SK-N-SH (cell line): ENCODE data around the gene HOXD13. TPM values are rescaled to one million over a fixed set of nuclear protein-coding genes. Genes with fewer than 3 reads are reported as not detected.

Source experiments
- CTCF ChIA-PET: fragments of 300-600, 350-600 bp; formaldehyde crosslinking; extraction: SDS; loops from one replicate; lab custom pipeline; 2021; lab: Yijun Ruan, JAX
- POLR2A ChIA-PET: fragments of 350-600 bp; sonication (Branson Sonifier 250); formaldehyde crosslinking; extraction: SDS; loops from one replicate; lab custom pipeline; 2020; ENCODE audit warnings: antibody characterized with exemption, inconsistent platforms; lab: Yijun Ruan, JAX
- DNase-seq: peaks from one replicate; pipeline ENCODE4 v3.0.0; 2012
- H2AFZ ChIP-seq: fragments of 200-600 bp; sonication (generic); 2 replicates; pipeline ENCODE4 v1.8.1; 2016; ENCODE audit warnings: antibody characterized with exemption, mild to moderate bottlenecking, low read depth
- H3F3A ChIP-seq: fragments of 200-600 bp; sonication (generic); replicated peaks from 2 replicates; pipeline ENCODE3; 2016; ENCODE audit warnings: antibody characterized with exemption, mild to moderate bottlenecking; ENCODE audit not compliant: insufficient read depth
- H3K27ac ChIP-seq, 2 experiments: fragments of 200-500 bp in 1 of 2; fragments of 200-600 bp in 1 of 2; sonication (Bioruptor generic) in 1 of 2; sonication (generic), shearing (Covaris generic) in 1 of 2; 2 replicates each; pipeline versions ENCODE4 v1.5.1 to v1.6.1; 2014 to 2016; ENCODE audit warnings: low read depth in 2 of 2, inconsistent platforms in 1 of 2, low read length in 1 of 2, mild to moderate bottlenecking in 1 of 2, mixed read lengths in 1 of 2
- H3K27me3 ChIP-seq: fragments of 200-600 bp; sonication (generic), shearing (Covaris generic); 2 replicates; pipeline ENCODE4 v1.6.1; 2016; ENCODE audit warnings: mixed run types; ENCODE audit not compliant: insufficient read depth
- H3K36me3 ChIP-seq, 2 experiments: fragments of 200-500 bp in 1 of 2; fragments of 200-600 bp in 1 of 2; sonication (Bioruptor generic) in 1 of 2; sonication (generic) in 1 of 2; replicated peaks in 1 of 2; 2 replicates each; pipeline versions ENCODE3 to v1.5.1; 2014 to 2016; ENCODE audit warnings: low read length in 1 of 2, mild to moderate bottlenecking in 1 of 2; ENCODE audit not compliant: insufficient read depth in 2 of 2, control insufficient read depth in 1 of 2
- H3K4me1 ChIP-seq, 2 experiments: fragments of 200-500 bp in 1 of 2; fragments of 200-600 bp in 1 of 2; sonication (Bioruptor generic) in 1 of 2; sonication (generic), shearing (Covaris generic) in 1 of 2; 2 replicates each; pipeline versions ENCODE4 v1.5.1 to v1.6.1; 2014 to 2016; ENCODE audit warnings: low read depth in 1 of 2, low read length in 1 of 2, mixed run types in 1 of 2; ENCODE audit not compliant: insufficient read depth in 2 of 2, control insufficient read depth in 1 of 2
- H3K4me2 ChIP-seq: fragments of 200-600 bp; sonication (generic), shearing (Covaris generic); 2 replicates; pipeline ENCODE4 v1.6.1; 2017; ENCODE audit warnings: mixed run types
- H3K4me3 ChIP-seq, 2 experiments: fragments of 200-500 bp in 1 of 2; fragments of 200-600 bp in 1 of 2; sonication (Bioruptor generic) in 1 of 2; sonication (generic), shearing (Covaris generic) in 1 of 2; 2 replicates each; pipeline versions ENCODE4 v1.5.1 to v1.8.1; 2014 to 2016; ENCODE audit warnings: low read depth in 2 of 2, inconsistent platforms in 1 of 2, low read length in 1 of 2, mild to moderate bottlenecking in 1 of 2, mixed read lengths in 1 of 2, moderate library complexity in 1 of 2
- H3K79me2 ChIP-seq: fragments of 200-600 bp; sonication (generic); 2 replicates; pipeline ENCODE4 v1.8.1; 2017; ENCODE audit warnings: mild to moderate bottlenecking; ENCODE audit not compliant: insufficient read depth
- H3K9ac ChIP-seq: fragments of 200-600 bp; sonication (generic); 2 replicates; pipeline ENCODE4 v1.6.1; 2017; ENCODE audit warnings: mixed run types
- H3K9me2 ChIP-seq: fragments of 200-600 bp; sonication (generic); 2 replicates; pipeline ENCODE4 v1.6.1; 2017; ENCODE audit warnings: mixed run types
- H3K9me3 ChIP-seq: fragments of 200-600 bp; sonication (generic); 2 replicates; pipeline ENCODE4 v1.6.1; 2017; ENCODE audit warnings: mixed run types, mild to moderate bottlenecking, moderate library complexity
- H4K20me1 ChIP-seq: fragments of 200-600 bp; sonication (generic); 2 replicates; pipeline ENCODE4 v1.6.1; 2017; ENCODE audit warnings: mild to moderate bottlenecking, mixed run types; ENCODE audit not compliant: insufficient read depth
- CHD2 ChIP-seq: fragments of 150-350 bp; IDR thresholded peaks from 2 replicates; pipeline ENCODE4 v1.6.1; 2018; ENCODE audit warnings: low read length; ENCODE audit not compliant: partially characterized antibody
- CTCF ChIP-seq: fragments of 200-600 bp; sonication (generic); IDR thresholded peaks from 2 replicates; pipeline ENCODE4 v1.6.1; 2017; ENCODE audit warnings: antibody characterized with exemption, mild to moderate bottlenecking, moderate library complexity
- EP300 ChIP-seq, 2 experiments: IDR thresholded peaks; 2 replicates each; pipeline versions ENCODE4 v1.4.0 to v1.6.1; 2012; ENCODE audit warnings: borderline replicate concordance in 1 of 2, low read depth in 1 of 2, low read length in 1 of 2
- FOSL2 ChIP-seq: IDR thresholded peaks from 2 replicates; pipeline ENCODE4 v1.4.0; 2012; ENCODE audit warnings: low read depth, mild to moderate bottlenecking, moderate library complexity, borderline replicate concordance
- FOXJ3 ChIP-seq: sonication (generic); formaldehyde crosslinking; IDR thresholded peaks from 2 replicates; pipeline ENCODE4 v1.5.1; 2020; ENCODE audit warnings: mild to moderate bottlenecking, missing genetic modification reagents
- FOXM1 ChIP-seq: IDR thresholded peaks from 2 replicates; pipeline ENCODE4 v1.4.0; 2012; ENCODE audit warnings: low read depth, mild to moderate bottlenecking
- GATA2 ChIP-seq: sonication (generic); formaldehyde crosslinking; IDR thresholded peaks from 2 replicates; pipeline ENCODE4 v1.5.0; 2020; ENCODE audit warnings: mild to moderate bottlenecking, missing genetic modification reagents
- IRF3 ChIP-seq: fragments of 150-350 bp; IDR thresholded peaks from 2 replicates; pipeline ENCODE4 v1.6.1; 2016; ENCODE audit warnings: mild to moderate bottlenecking, low read depth, low read length
- MAX ChIP-seq: IDR thresholded peaks from 2 replicates; pipeline ENCODE4 v1.4.0; 2012; ENCODE audit warnings: low read depth
- NFIC ChIP-seq: IDR thresholded peaks from 2 replicates; pipeline ENCODE4 v1.4.0; 2012; ENCODE audit warnings: borderline replicate concordance
- PBX3 ChIP-seq: IDR thresholded peaks from 2 replicates; pipeline ENCODE4; 2012
- POLR2AphosphoS5 ChIP-seq: IDR thresholded peaks from 2 replicates; pipeline ENCODE4 v1.6.1; 2012; ENCODE audit warnings: low read depth, low read length
- RAD21 ChIP-seq: IDR thresholded peaks from 2 replicates; pipeline ENCODE4 v1.6.1; 2012; ENCODE audit warnings: mild to moderate bottlenecking, low read length
- RCOR1 ChIP-seq: fragments of 150-350 bp; IDR thresholded peaks from 2 replicates; pipeline ENCODE4 v1.6.1; 2017; ENCODE audit warnings: antibody characterized with exemption, low read length
- SMC3 ChIP-seq: IDR thresholded peaks from 2 replicates; pipeline ENCODE4 v1.6.1; 2012; ENCODE audit warnings: low read depth, low read length, improper control_type of control experiment
- YY1 ChIP-seq: IDR thresholded peaks from 2 replicates; pipeline ENCODE4 v1.4.0; 2012; ENCODE audit warnings: low read depth, mild to moderate bottlenecking
- WGBS: methylation state at CpG from one replicate; pipeline ENCODE4 v1.1.6; 2017; ENCODE audit warnings: low lambda C conversion rate; 5-methylcytosine and 5-hydroxymethylcytosine counted together
- polyA plus RNA-seq, 3 experiments: library from polyadenylated mRNA; depleted of rRNA; stranded (reverse); fragments of >200 nt; gene quantifications; 2 replicates each; pipeline ENCODE4 v1.2.3, GENCODE V29; 2012
- TF ChIP-seq, protein P1 (sequence below): IDR thresholded peaks from 2 replicates; pipeline ENCODE4 v1.6.1; 2012; ENCODE audit warnings: mild to moderate bottlenecking, low read depth, low read length, moderate library complexity

The HOXD13 gene
- polyA plus RNA-seq, 1 of the 3 experiments (the other 2 are of a cell fraction), result not detected

GRCh38 chr2:176076063-176076462 is 16.5 kb upstream of the HOXD13 start:
- Histone ChIP-seq H3K4me2 (no peak overlapping the region), H3K9ac (no peak overlapping the region), H3F3A (peaks cover 3% of the 10 kb centered on the region), H3K27ac (no peak overlapping the region), H3K79me2 (no peaks in the 10 kb centered on the region), H2AFZ (no peak overlapping the region), H3K9me2 (no peaks in the 10 kb centered on the region), H3K9me3 (no peaks in the 10 kb centered on the region), H3K4me3 (no peak overlapping the region), H4K20me1 (peaks cover 4% of the 10 kb centered on the region; the same call in 1 of the 2 replicates), H3K36me3 (no peaks in the 10 kb centered on the region), H3K4me1 (peaks cover 0 to 10% of the 10 kb centered on the region in 2 experiments; a peak in 1 of 4 replicates), H3K27me3 (peaks cover 31% of the 10 kb centered on the region)
- no peak for DNase-seq
- CTCF ChIA-PET, result interaction anchor here (0.6 to 1.6 kb wide), 3 partner anchors 16 to 709 kb away, joined by 3 to 4 read pairs (median 3); partner anchors contain the start of gene HOXD13
- 20% methylated on average over 7 of the region's 7 CpGs for WGBS
- POLR2A ChIA-PET, result no interaction called here
- TF ChIP-seq IRF3 (no peak), PBX3 (no peak), RCOR1 (no peak), CHD2 (no peak)

GRCh38 chr2:176076796-176077195 is 15.7 kb upstream of the HOXD13 start:
- H2AFZ ChIP-seq, result no peak overlapping the region
- H3K36me3 ChIP-seq, result no peaks in the 10 kb centered on the region
- TF ChIP-seq POLR2AphosphoS5, result no peak
- no peak for TF ChIP-seq CTCF
- no peak for TF ChIP-seq PBX3
- TF ChIP-seq FOXM1, result no peak
- TF ChIP-seq FOXJ3 (CRISPR knock-in tag), result no peak
- TF ChIP-seq SMC3, result no peak
- no peak for TF ChIP-seq YY1
- no peak for TF ChIP-seq EP300 (IDR thresholded peaks at IDR 0.05; ENCODE audit: borderline replicate concordance in 1 of 2, low read depth in 1 of 2, low read length in 1 of 2)
- no peak for TF ChIP-seq RAD21
- TF ChIP-seq, protein P1, sequence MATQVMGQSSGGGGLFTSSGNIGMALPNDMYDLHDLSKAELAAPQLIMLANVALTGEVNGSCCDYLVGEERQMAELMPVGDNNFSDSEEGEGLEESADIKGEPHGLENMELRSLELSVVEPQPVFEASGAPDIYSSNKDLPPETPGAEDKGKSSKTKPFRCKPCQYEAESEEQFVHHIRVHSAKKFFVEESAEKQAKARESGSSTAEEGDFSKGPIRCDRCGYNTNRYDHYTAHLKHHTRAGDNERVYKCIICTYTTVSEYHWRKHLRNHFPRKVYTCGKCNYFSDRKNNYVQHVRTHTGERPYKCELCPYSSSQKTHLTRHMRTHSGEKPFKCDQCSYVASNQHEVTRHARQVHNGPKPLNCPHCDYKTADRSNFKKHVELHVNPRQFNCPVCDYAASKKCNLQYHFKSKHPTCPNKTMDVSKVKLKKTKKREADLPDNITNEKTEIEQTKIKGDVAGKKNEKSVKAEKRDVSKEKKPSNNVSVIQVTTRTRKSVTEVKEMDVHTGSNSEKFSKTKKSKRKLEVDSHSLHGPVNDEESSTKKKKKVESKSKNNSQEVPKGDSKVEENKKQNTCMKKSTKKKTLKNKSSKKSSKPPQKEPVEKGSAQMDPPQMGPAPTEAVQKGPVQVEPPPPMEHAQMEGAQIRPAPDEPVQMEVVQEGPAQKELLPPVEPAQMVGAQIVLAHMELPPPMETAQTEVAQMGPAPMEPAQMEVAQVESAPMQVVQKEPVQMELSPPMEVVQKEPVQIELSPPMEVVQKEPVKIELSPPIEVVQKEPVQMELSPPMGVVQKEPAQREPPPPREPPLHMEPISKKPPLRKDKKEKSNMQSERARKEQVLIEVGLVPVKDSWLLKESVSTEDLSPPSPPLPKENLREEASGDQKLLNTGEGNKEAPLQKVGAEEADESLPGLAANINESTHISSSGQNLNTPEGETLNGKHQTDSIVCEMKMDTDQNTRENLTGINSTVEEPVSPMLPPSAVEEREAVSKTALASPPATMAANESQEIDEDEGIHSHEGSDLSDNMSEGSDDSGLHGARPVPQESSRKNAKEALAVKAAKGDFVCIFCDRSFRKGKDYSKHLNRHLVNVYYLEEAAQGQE, result no peak
- no peak for TF ChIP-seq MAX
- TF ChIP-seq GATA2 (CRISPR knock-in tag), result no peak
- TF ChIP-seq FOSL2, result no peak
- no peak for TF ChIP-seq NFIC
- no peaks in the 10 kb centered on the region for H3K9me3 ChIP-seq
- 81% methylated on average over 2 of the region's 2 CpGs for WGBS
- peaks cover 3% of the 10 kb centered on the region for H3F3A ChIP-seq
- DNase-seq, result no peak
- H4K20me1 ChIP-seq, result peaks cover 9% of the 10 kb centered on the region; the same call in 1 of the 2 replicates
- no peak overlapping the region for H3K4me3 ChIP-seq
- no peaks in the 10 kb centered on the region for H3K9me2 ChIP-seq
- ChIA-PET POLR2A (no interaction called here), CTCF (interaction anchor here (0.6 to 1.6 kb wide), 3 partner anchors 386 to 709 kb away, joined by 3 to 4 read pairs (median 3); no protein-coding TSS in a partner anchor)
- H3K27me3 ChIP-seq, result peaks cover 38% of the 10 kb centered on the region
- peaks cover 0 to 10% of the 10 kb centered on the region in 2 experiments; a peak in 1 of 4 replicates for H3K4me1 ChIP-seq
- H3K4me2 ChIP-seq, result no peak overlapping the region
- no peaks in the 10 kb centered on the region for H3K79me2 ChIP-seq
- no peak overlapping the region for H3K9ac ChIP-seq
- no peak overlapping the region for H3K27ac ChIP-seq
